ENCODE results near the gene DGKQ.
A peak's percentile ranks its signal among the peaks of the same experiment; 100 is the strongest.
"Not testable (repeated sequence)": the region's sequence is repeated elsewhere in the genome, so short reads cannot be mapped to it uniquely, and the experiment has no call there.

DGKQ gene

GRCh38 chr4:949656-950055 lies 23.7 kb downstream of the DGKQ start:
- DNase-seq: no peak

GRCh38 chr4:948936-949300 lies 24.5 kb downstream of the DGKQ start:
- DNase-seq: no peak

- DNase-seq: peak; percentile 52
Observed at GRCh38 chr4:948101-948935, 25.1 kb downstream of the DGKQ start.

- peak; percentile 51 for DNase-seq
Observed at GRCh38 chr4:947491-947971, 25.8 kb downstream of the DGKQ start.

DNA sequence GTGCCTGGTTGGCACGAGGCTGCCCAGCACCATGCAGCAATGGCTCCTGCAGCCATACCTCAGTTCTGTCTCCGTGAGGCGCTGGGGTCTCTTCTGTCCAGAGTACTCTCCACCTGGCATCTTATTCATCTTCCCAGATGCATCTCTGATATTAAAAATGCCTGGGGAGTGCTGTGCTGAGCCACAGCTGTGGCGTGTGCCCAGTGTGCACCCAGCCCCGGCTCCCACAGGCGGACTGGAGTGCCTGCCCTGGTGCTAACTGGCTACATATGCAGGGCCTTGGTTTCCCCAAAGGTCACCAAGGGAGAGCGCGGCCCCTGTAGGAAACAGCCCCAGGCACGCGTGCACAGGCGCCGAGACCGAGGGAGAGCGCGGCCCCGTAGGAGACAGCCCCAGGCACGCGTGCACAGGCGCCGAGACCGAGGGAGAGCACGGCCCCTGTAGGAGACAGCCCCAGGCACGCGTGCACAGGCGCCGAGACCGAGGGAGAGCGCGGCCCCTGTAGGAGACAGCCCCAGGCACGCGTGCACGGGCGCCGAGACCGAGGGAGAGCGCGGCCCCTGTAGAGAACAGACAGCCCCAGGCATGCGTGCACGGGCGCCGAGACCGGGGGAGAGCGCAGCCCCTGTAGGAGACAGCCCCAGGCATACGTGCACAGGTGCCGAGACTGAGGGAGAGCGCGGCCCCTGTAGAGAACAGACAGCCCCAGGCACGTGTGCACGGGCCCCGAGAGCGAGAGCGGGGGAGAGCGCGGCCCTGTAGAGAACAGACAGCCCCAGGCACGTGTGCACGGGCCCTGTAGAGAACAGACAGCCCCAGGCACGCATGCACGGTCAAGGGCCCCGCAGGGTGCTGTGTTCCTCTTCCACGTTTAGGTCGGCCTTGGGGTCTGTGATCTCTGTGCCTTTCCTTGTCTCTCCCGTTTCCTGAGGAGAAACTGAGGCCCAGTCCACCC lies 26.6 kb downstream of the DGKQ start:
- peak; percentile 34 for DNase-seq

DNA sequence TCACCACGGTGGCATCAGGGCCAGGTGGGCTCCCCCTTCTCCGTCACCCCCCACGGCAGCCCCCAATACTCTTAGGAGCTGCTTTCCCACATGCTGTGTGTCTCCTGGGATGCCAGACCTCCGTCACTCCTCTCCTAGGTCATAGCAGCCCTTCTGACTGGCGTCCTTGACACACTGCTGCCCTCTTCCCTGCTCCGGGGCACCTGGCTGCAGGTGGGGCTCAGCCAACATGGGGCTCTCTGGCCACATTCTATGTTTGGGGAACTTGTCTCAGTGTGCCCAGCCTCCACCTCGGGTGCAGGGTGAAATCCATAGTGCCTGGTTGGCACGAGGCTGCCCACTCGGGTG lies 27.3 kb downstream of the DGKQ start:
- no peak for DNase-seq

- DNase-seq: peak; percentile 46
Observed at GRCh38 chr4:945274-946102, 27.9 kb downstream of the DGKQ start.

GRCh38 chr4:939508-939907 lies 33.9 kb downstream of the DGKQ start:
- not testable (repeated sequence) for DNase-seq

DNA sequence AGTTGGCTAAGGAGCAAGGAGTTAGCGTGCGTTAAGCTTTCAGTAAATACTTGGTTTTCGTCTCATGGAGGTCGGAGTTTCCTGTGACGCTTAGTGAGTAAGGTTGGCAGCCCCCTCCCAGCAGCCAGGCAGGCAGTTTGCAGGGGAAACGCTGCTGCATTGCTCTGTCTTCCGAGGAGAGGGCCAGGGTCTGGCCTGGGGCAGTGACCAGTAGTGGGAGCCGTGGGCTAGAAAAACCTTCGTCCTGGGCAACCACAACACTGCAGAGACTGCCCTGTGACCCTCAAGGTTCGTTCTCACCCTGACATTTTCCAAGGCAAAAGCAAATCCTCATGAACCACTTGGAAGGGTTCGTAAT lies 40.7 kb downstream of the DGKQ start:
- peak; percentile 74 for DNase-seq

GRCh38 chr4:931960-932712 lies 41.2 kb downstream of the DGKQ start, which contains the start of the genes GAK and TMEM175:
Gene GAK (minus strand): TSS chr4:932316. CDS start chr4:932187, 129 bp downstream.
Gene TMEM175 (plus strand): TSS chr4:932460. CDS start chr4:947740, 15,280 bp downstream.
- DNase-seq: peak; percentile 97

DNA sequence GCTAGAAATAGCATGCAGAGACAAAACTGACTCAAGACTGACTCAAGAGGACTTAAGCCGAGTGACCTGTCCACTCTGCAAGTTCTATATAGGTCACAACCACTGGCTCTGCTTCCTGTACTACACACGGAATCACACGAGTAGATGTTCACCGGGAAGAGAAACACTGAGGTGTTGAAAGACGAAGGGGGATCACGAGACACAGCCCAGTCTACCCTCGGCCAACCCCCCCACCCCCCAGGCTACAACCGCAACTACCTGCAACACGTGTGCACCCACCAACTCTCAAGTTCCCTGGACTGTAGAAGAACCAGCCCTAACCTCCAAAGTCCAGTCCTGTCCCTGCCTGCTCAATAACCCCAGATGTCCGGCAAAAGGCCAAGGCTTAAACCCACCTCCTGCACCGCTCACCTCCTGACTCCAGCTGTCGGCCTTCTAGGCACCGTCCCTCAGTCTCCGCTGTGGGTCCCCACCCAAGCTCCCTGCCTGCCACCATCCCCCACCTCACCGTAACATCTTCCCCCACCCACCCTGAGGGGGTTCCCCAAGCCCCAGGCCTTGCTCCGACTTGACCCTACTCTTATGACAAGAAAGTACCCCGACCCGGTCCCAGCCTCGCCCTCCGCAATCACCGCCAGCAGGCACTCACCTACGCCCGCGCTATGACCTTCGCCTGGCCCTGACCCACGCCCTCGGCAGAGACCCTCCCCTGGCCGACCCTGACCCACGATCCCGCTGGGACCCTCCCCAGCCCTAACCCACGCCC lies 42.0 kb downstream of the DGKQ start:
- peak; percentile 55 for DNase-seq

GRCh38 chr4:930827-931193 lies 42.6 kb downstream of the DGKQ start:
- no peak for DNase-seq

- peak; percentile 26 for DNase-seq
Observed at GRCh38 chr4:930028-930551, 43.3 kb downstream of the DGKQ start.

DNA sequence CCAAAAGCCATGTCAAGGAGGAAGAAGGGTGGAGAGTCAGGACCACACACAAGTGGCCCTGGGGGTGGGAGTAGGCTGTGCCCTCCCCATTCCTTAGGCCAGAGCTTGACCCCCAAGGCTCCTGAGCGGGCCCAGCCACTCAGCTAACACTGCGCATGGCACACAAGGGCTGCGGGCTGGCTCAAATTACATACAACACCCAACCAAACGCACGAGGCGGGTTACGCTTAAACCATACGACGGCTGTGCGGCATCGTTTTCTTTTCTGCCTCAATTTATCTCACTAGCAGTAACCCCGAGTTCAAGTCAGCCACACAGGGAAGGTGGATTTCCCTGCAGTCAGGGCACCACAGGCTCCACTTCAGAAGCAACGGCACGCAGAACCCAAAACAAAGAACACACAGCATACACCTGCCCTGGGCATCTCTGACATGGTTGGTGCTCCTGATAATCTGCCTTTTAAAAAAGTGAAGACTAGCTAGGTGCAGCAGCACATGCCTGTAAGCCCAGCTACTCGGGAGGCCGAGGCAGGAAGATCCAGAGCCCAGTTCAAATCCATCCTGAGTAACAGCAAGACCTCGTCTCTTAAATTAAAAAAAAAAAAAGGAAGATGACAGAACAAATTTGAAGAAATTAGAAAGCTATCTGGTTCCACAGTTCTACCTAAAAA lies 44.1 kb downstream of the DGKQ start:
- DNase-seq: peak; percentile 32

DNA sequence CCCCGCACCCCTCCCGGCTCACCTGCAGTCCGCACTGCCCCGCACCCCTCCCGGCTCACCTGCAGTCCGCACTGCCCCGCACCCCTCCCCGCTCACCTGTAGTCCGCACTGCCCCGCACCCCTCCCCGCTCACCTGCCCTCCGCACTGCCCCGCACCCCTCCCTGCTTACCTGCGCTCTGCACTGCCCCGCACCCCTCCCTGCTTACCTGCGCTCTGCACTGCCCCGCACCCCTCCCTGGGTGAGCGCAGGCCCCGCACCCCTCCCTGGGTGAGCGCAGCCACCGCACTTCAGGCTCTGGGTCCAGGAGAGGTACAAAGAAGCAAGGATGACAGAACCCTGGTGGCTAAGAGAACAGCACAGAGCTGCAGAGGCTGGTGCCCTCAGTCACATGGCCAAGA lies 45.8 kb downstream of the DGKQ start:
- DNase-seq: not testable (repeated sequence)

- peak; percentile 79 for DNase-seq
Observed at GRCh38 chr4:926538-926937, 46.8 kb downstream of the DGKQ start.

DNA sequence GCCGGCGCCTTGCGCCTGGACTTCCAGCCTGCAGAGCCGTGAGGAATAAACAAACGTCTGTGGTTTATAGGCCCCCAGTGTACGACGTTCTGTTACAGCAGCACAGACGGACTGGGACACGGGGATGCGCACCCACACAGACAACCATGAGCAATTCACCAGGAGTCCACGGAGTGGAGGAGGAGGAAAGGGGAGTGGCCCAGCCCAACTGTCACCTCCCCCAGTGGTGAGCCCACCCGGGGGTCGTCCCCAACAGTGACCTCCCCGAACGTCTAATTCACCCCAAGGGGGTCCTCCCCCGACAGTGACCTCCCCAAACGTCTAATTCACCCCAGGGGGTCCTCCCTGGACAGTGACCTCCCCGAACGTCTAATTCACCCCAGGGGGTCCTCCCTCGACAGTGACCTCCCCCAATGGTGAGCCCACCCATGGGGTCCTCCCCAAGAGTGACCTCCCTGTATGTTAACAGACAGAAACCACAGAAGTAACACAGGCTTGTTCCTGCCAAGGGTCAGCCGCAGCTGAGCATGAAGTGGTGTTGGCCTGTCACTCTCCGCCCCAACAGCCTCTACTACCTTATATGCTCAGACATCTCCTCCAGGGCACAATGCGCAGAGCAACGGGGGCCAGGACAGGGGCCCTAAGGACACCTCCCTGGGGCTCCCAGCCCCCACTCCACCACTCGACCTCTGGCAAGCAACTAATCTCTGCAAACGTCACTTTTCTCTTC lies 47.4 kb downstream of the DGKQ start:
- peak; percentile 33 for DNase-seq

DNA sequence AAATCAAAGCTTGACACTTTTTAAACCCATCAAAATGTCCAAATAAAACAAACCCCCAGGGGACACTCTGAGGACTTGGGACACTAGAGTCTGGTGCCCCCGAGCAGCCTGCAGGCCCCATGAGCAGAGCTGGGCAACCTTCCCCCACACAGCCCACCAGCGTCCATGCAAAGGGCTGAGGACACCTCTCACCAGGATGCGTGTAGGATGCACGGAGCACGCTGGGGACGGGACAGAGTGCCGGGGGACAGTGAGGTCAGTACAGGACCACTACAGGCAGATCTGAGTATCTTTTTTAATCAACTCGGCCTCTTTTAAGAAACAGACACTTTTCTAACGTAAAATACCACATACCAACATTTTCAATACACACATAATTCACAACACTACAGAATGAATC lies 48.2 kb downstream of the DGKQ start:
- peak; percentile 43 for DNase-seq

Measured in islet precursor cell (in vitro differentiated cells).